Measurements from ENCODE around the gene SMAD3.

SMAD3 gene

GRCh38 chr15:67083135-67083762, 17.8 kb downstream of the SMAD3 start:
- no peak for DNase-seq

GRCh38 chr15:67084561-67084960, 19.2 kb downstream of the SMAD3 start:
- DNase-seq: no peak

GRCh38 chr15:67085237-67085817, 19.9 kb downstream of the SMAD3 start:
- no peak for DNase-seq

GRCh38 chr15:67085818-67086636, 20.6 kb downstream of the SMAD3 start:
- DNase-seq: no peak

- DNase-seq: no peak
Observed at GRCh38 chr15:67086637-67086914, 21.2 kb downstream of the SMAD3 start.

GRCh38 chr15:67087507-67088172, 22.2 kb downstream of the SMAD3 start:
- no peak for DNase-seq

- no peak for DNase-seq
Observed at GRCh38 chr15:67089217-67090193, 24.1 kb downstream of the SMAD3 start.

- DNase-seq: no peak
Observed at GRCh38 chr15:67090297-67091070, 25.1 kb downstream of the SMAD3 start.

GRCh38 chr15:67091071-67091979, 25.9 kb downstream of the SMAD3 start:
- peak; percentile 38 for DNase-seq

GRCh38 chr15:67091980-67092677, 26.7 kb downstream of the SMAD3 start:
- DNase-seq: no peak

- DNase-seq: no peak
Observed at GRCh38 chr15:67092752-67093503, 27.5 kb downstream of the SMAD3 start.

GRCh38 chr15:67093504-67093862, 28.1 kb downstream of the SMAD3 start:
- no peak for DNase-seq

GRCh38 chr15:67094001-67094826, 28.8 kb downstream of the SMAD3 start:
- no peak for DNase-seq

GRCh38 chr15:67095912-67096311, 30.5 kb downstream of the SMAD3 start:
- DNase-seq: no peak

- DNase-seq: no peak
Observed at GRCh38 chr15:67096546-67097294, 31.3 kb downstream of the SMAD3 start.

GRCh38 chr15:67097424-67097823, 32.0 kb downstream of the SMAD3 start:
- DNase-seq: no peak

GRCh38 chr15:67097930-67098740, 32.7 kb downstream of the SMAD3 start:
- no peak for DNase-seq
